Measurements from ENCODE around the gene RNF144A.

RNF144A gene

DNA sequence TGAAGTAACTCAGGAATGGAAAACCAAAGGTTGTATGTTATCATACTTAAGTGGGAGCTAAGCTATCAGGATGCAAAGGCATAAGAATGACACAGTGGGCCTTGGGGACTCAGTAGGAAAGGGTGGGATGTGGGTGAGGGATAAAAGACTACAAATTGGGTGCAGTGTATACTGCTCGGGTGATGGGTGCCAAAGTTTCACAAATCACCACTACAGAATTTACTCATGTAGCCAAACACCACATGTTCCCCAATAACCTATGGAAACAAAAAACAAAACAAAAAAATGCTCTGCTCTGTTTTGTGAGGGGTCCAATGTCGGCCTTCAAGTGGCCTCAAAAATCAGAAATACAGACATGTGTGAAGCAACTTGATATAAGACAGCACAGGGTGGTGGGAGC is 8.9 kb upstream of the RNF144A start:
- Histone ChIP-seq H3K27ac (ENCODE audit: insufficient read depth, low read depth, low read length, poor library complexity, severe bottlenecking) (no peak overlapping the region), H3K36me3 (ENCODE audit: control insufficient read depth, insufficient read depth, low read length) (no peaks in the 10 kb centered on the region), H3K4me3 (ENCODE audit: insufficient read depth, low read depth, low read length) (no peak overlapping the region), H3K27me3 (ENCODE audit: control insufficient read depth, insufficient read depth, low read length, poor library complexity, severe bottlenecking) (no peaks in the 10 kb centered on the region), H3K9me3 (ENCODE audit: control insufficient read depth, low read length) (no peaks in the 10 kb centered on the region), H3K4me1 (ENCODE audit: control insufficient read depth, insufficient read depth, low read length) (no peaks in the 10 kb centered on the region)
- WGBS, 2 experiments = 87 to 97% methylated on average over 2 of the region's 2 CpGs

DNA sequence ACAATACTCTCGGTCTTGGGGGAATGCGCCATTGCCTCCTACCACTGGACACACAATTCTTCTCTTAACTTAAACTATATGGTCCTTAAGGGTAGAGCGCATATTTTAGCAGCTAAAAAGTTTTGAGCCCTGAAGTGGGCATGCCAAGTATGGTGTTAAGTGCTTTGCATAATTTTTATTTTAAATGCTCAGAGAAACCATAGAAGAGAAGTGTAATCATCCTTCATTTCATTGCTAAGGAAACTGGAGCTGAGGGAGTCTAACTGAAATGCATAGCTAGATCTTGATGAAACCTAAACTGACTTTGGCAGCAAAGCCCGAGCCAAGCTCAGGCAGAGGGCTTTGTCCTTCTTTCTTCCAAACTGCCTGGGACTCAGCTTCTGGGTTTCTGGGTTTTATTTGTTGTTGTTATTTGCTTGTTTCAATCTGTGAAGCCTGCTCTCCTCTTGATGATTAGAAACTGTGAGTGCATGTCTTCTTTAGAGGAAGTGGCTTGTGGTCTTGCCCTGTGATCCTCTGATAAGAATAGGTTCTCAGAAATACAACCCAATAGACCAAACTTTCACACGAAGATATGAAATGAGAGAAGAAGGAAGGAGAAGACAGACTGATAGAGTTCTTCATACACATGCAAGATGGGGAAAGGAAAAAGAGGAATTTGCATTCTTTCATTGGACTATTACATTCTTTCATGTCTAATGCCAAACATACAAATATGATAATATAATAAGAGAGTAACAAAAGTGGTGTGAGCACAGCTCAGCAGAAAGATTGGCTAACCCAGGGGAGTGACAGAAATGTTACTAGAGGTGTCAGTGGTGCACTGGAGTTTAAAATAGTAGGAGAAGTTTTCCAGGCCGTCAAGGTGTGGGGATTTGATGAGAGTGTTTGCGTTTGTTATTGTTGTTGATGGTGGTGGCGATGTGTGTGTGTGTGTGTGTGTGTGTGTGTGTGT is 7.5 kb upstream of the RNF144A start:
- no peak overlapping the region for H3K4me3 ChIP-seq (ENCODE audit: insufficient read depth, low read depth, low read length)
- H3K9me3 ChIP-seq (ENCODE audit: control insufficient read depth, low read length) = no peaks in the 10 kb centered on the region
- H3K27me3 ChIP-seq (ENCODE audit: control insufficient read depth, insufficient read depth, low read length, poor library complexity, severe bottlenecking) = no peaks in the 10 kb centered on the region
- no peaks in the 10 kb centered on the region for H3K4me1 ChIP-seq (ENCODE audit: control insufficient read depth, insufficient read depth, low read length)
- no peak overlapping the region for H3K27ac ChIP-seq (ENCODE audit: insufficient read depth, low read depth, low read length, poor library complexity, severe bottlenecking)
- no peaks in the 10 kb centered on the region for H3K36me3 ChIP-seq (ENCODE audit: control insufficient read depth, insufficient read depth, low read length)
- 91 to 94% methylated on average over 8 of the region's 8 CpGs for WGBS, 2 experiments

DNA sequence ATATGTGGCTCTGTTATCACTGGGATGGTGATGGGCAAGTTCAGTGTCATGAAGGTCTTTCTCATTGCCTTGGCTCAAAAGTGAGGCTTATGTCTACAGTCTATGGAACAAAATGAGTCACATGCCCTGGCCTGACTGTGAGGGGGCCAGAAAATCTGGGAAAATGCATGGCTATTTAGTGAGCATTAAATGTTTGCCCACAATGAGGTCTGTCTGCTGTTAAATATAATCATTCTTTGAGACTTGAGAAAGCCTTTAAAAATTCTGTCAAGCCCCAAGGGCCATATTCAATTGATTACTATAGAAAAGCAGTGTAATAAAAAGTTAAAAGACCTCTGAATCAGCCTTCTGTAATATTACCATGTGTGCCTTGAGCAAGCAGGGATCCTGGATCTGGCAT is 5.5 kb upstream of the RNF144A start:
- Histone ChIP-seq H3K27ac (ENCODE audit: insufficient read depth, low read depth, low read length, poor library complexity, severe bottlenecking) (no peak overlapping the region), H3K27me3 (ENCODE audit: control insufficient read depth, insufficient read depth, low read length, poor library complexity, severe bottlenecking) (peaks cover 6% of the 10 kb centered on the region), H3K36me3 (ENCODE audit: control insufficient read depth, insufficient read depth, low read length) (no peaks in the 10 kb centered on the region), H3K4me3 (ENCODE audit: insufficient read depth, low read depth, low read length) (no peak overlapping the region), H3K9me3 (ENCODE audit: control insufficient read depth, low read length) (no peaks in the 10 kb centered on the region), H3K4me1 (ENCODE audit: control insufficient read depth, insufficient read depth, low read length) (no peaks in the 10 kb centered on the region)

DNA sequence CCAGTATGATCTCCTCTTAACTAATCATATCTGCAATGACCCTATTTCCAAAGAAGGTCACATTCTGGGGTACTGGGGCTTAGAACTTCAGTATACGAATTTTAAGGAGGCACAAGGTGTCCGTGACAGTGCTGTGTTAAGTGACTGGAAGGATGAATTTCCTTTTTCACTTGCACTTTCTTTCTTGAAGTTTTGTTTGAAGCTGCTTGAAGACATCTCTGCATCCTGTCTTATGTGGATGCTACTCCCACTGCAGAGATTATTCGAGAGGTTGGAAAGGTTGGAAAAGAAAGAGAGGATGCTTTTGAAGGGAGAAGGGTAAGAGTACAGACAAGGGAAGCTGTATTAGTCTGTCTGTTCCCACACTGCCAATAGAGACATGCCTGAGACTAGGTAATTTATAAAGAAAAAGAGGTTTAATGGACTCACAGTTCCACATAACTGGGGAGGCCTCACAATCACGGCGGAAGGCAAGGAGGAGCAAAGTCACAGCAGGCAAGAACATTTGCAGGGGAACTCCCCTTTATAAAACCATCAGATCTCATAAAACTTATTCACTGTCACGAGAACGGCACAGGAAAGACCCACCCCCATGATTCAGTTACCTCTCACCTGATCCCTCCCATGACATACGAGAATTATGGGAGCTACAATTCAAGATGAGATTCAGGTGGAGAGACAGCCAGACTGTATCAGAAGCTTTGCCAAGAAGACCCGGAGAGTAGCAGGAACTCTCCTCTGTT is 3.6 kb upstream of the RNF144A start:
- Histone ChIP-seq H3K27me3 (ENCODE audit: control insufficient read depth, insufficient read depth, low read length, poor library complexity, severe bottlenecking) (peaks cover 13% of the 10 kb centered on the region), H3K36me3 (ENCODE audit: control insufficient read depth, insufficient read depth, low read length) (no peaks in the 10 kb centered on the region), H3K9me3 (ENCODE audit: control insufficient read depth, low read length) (no peaks in the 10 kb centered on the region), H3K27ac (ENCODE audit: insufficient read depth, low read depth, low read length, poor library complexity, severe bottlenecking) (no peak overlapping the region), H3K4me1 (ENCODE audit: control insufficient read depth, insufficient read depth, low read length) (no peaks in the 10 kb centered on the region), H3K4me3 (ENCODE audit: insufficient read depth, low read depth, low read length) (no peak overlapping the region)
- WGBS, 2 experiments = 91% methylated on average over 9 of the region's 9 CpGs

DNA sequence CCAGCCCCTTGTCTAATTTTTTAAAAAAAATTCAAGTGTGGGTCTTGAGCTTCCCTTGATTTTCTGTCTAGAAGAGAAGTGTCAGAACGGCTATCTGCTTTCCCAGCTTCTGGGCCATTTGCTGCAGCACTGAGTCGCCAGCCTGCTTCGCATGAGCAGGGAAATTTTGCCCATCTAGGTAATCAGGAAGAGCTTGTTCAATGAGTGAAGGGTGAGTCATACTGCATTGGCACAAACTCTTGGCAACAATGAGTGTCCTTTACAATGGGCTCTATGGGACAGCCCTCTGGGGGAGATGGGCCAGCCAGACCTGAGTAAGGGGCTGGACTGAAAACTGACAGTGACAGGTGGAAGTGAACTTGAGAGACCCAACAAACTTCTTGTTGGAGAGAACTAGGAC is 2.4 kb upstream of the RNF144A start:
- no peaks in the 10 kb centered on the region for H3K36me3 ChIP-seq (ENCODE audit: control insufficient read depth, insufficient read depth, low read length)
- H3K27me3 ChIP-seq (ENCODE audit: control insufficient read depth, insufficient read depth, low read length, poor library complexity, severe bottlenecking) = peaks cover 13% of the 10 kb centered on the region
- H3K9me3 ChIP-seq (ENCODE audit: control insufficient read depth, low read length) = no peaks in the 10 kb centered on the region
- H3K27ac ChIP-seq (ENCODE audit: insufficient read depth, low read depth, low read length, poor library complexity, severe bottlenecking) = no peak overlapping the region
- H3K4me3 ChIP-seq (ENCODE audit: insufficient read depth, low read depth, low read length) = no peak overlapping the region
- WGBS, 2 experiments = 86 to 91% methylated on average over 3 of the region's 3 CpGs
- peaks cover 3% of the 10 kb centered on the region for H3K4me1 ChIP-seq (ENCODE audit: control insufficient read depth, insufficient read depth, low read length)

DNA sequence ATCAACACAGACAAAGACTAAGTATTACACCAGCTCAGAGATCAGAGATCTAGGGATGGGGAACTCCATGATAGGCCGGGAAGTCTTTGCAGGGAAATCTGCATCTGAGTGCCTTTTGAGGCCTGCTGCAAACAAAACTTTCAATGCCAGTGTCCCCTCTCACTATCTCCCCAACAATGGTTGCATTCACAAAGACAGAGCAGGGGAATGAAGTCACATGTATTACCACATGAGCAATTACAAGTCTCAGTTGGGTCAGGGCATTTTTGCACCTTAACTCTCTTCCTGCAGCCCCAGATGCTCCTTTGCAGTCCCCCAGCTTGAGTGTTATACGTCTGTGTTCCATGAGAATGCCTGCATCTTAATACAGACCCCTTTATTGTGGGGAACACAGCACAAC is 1.8 kb upstream of the RNF144A start:
- Histone ChIP-seq H3K36me3 (ENCODE audit: control insufficient read depth, insufficient read depth, low read length) (no peaks in the 10 kb centered on the region), H3K9me3 (ENCODE audit: control insufficient read depth, low read length) (no peaks in the 10 kb centered on the region), H3K4me3 (ENCODE audit: insufficient read depth, low read depth, low read length) (no peak overlapping the region), H3K27ac (ENCODE audit: insufficient read depth, low read depth, low read length, poor library complexity, severe bottlenecking) (no peak overlapping the region), H3K27me3 (ENCODE audit: control insufficient read depth, insufficient read depth, low read length, poor library complexity, severe bottlenecking) (peaks cover 13% of the 10 kb centered on the region), H3K4me1 (ENCODE audit: control insufficient read depth, insufficient read depth, low read length) (peaks cover 7% of the 10 kb centered on the region)
- 20 to 23% methylated on average over 2 of the region's 2 CpGs for WGBS, 2 experiments

DNA sequence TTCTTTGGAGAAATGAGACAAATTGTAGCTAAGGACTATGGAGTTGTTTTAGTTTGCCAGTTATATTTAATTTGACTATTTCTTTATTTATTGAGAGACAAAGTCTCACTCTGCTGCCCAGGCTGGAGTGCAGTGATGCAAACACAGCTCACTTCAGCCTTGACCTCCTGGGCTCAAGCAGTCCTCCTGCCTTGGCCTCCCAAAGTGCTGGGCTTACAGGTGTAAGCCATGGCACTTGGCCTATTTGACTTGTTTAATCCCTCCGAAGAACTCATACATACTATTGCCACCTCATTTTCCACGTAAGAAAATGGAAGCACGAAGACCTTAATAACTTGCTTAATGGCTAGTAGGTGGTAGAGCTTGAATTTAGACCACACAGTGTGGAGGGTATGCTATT is 988 bp upstream of the RNF144A start:
- H3K27ac ChIP-seq (ENCODE audit: insufficient read depth, low read depth, low read length, poor library complexity, severe bottlenecking) = no peak overlapping the region
- H3K4me3 ChIP-seq (ENCODE audit: insufficient read depth, low read depth, low read length) = no peak overlapping the region
- H3K4me1 ChIP-seq (ENCODE audit: control insufficient read depth, insufficient read depth, low read length) = peaks cover 7% of the 10 kb centered on the region
- peaks cover 13% of the 10 kb centered on the region for H3K27me3 ChIP-seq (ENCODE audit: control insufficient read depth, insufficient read depth, low read length, poor library complexity, severe bottlenecking)
- no peaks in the 10 kb centered on the region for H3K36me3 ChIP-seq (ENCODE audit: control insufficient read depth, insufficient read depth, low read length)
- WGBS, 2 experiments = 92 to 97% methylated on average over 3 of the region's 3 CpGs
- H3K9me3 ChIP-seq (ENCODE audit: control insufficient read depth, low read length) = no peaks in the 10 kb centered on the region

DNA sequence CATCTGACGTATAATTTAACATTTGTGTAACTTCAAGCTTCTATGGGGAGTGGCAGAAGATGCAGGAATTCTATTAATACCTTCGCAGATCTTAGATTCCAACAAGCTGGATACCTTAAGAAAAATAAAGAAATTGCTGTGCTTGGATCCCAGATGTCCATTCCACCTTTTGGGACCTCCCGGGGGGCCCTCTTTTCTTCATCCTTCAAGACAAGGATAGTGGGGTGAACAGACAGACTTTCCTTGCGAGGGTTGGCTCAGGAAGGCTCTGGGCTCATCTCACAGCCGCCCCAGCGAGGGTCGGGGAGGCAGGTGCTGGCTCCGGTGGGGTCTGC is 509 bp upstream of the RNF144A start:
- 49 to 50% methylated on average over 8 of the region's 8 CpGs for WGBS, 2 experiments
- Histone ChIP-seq H3K27ac (ENCODE audit: insufficient read depth, low read depth, low read length, poor library complexity, severe bottlenecking) (no peak overlapping the region), H3K4me3 (ENCODE audit: insufficient read depth, low read depth, low read length) (peak overlapping the region; percentile 55), H3K9me3 (ENCODE audit: control insufficient read depth, low read length) (no peaks in the 10 kb centered on the region), H3K4me1 (ENCODE audit: control insufficient read depth, insufficient read depth, low read length) (peaks cover 7% of the 10 kb centered on the region), H3K36me3 (ENCODE audit: control insufficient read depth, insufficient read depth, low read length) (no peaks in the 10 kb centered on the region), H3K27me3 (ENCODE audit: control insufficient read depth, insufficient read depth, low read length, poor library complexity, severe bottlenecking) (peaks cover 13% of the 10 kb centered on the region)

DNA sequence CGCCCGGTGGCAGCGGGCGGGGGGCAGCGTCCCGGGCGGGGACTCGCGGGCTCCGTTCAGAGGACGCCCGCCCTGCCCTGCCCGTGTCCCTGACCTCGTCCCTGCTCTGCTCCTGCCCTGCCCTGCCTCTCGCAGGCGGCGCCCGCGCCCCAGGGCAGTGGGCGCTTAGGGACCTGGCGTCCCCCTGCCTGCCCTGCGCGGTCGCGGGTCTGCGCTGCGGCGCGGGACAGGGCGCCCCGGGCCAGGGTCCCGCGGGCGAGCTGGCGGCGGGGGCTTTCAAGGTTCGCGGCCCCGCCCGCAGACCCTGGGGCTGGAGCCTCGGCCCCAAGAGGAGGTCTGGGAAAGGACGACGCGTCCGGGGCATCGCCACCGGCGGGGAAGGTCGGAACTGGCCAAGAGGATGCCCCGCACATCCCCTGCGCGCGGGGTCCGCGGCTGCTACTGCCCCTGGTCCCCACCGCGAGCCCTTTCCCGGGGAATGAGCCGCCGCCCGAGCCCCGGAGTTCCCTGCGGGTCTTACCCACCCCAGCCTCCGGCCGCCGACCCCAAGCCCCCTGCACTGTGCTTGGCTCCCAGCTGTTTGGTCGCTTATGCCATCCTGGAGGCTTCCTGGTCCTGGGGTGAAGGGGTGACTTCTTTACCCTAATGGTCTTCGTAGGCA is 679 bp downstream of the RNF144A start:
- Histone ChIP-seq H3K36me3 (ENCODE audit: control insufficient read depth, insufficient read depth, low read length) (no peaks in the 10 kb centered on the region), H3K4me3 (ENCODE audit: insufficient read depth, low read depth, low read length) (peak overlapping the region; percentile 55), H3K4me1 (ENCODE audit: control insufficient read depth, insufficient read depth, low read length) (peaks cover 7% of the 10 kb centered on the region), H3K27ac (ENCODE audit: insufficient read depth, low read depth, low read length, poor library complexity, severe bottlenecking) (no peak overlapping the region), H3K27me3 (ENCODE audit: control insufficient read depth, insufficient read depth, low read length, poor library complexity, severe bottlenecking) (peaks cover 13% of the 10 kb centered on the region), H3K9me3 (ENCODE audit: control insufficient read depth, low read length) (no peaks in the 10 kb centered on the region)
- 0 to 1% methylated on average over 68 of the region's 68 CpGs for WGBS, 2 experiments

Measured in ectodermal cell (in vitro differentiated cells).